ENCODE measurements around the gene GRIK4. TPM values are rescaled to one million over a fixed set of nuclear protein-coding genes. Genes with fewer than 3 reads are reported as not detected.

GRIK4 gene
- total RNA-seq, 1 donor from 2014 or later: 2.2 TPM

- Histone ChIP-seq H3K4me3 (ENCODE audit: insufficient read depth, low read depth, low read length) (no peak overlapping the region), H3K27ac (ENCODE audit: low read depth, low read length) (no peak overlapping the region), H3K36me3 (ENCODE audit: insufficient read depth, low read length) (no peaks in the 10 kb centered on the region), H3K4me1 (ENCODE audit: insufficient read depth, low read length) (peaks cover 8% of the 10 kb centered on the region), H3K4me2 (ENCODE audit: low read length) (no peak overlapping the region), H3K9me3 (ENCODE audit: insufficient read depth, low read depth, low read length) (no peaks in the 10 kb centered on the region), H4K20me1 (ENCODE audit: insufficient read depth, low read length) (no peaks in the 10 kb centered on the region), H2AFZ (ENCODE audit: low read depth, low read length) (no peak overlapping the region), H3K79me2 (ENCODE audit: insufficient read depth, low read length) (no peaks in the 10 kb centered on the region), H3K27me3 (ENCODE audit: insufficient read depth, low read length) (peaks cover 10% of the 10 kb centered on the region), H3K9ac (ENCODE audit: low read length) (no peak overlapping the region)
- no peak for FAIRE-seq
- H3K4me3 Mint-ChIP-seq (ENCODE audit: unreplicated experiment): no peak overlapping the region
- no peak overlapping the region for H3K27ac Mint-ChIP-seq (ENCODE audit: unreplicated experiment)
- TF ChIP-seq EZH2 (IDR thresholded peaks at IDR 0.05; ENCODE audit: insufficient read depth, low read length) (no peak), CTCF (IDR thresholded peaks at IDR 0.05; ENCODE audit: insufficient read depth, low read depth, low read length) (no peak)
- DNase-seq (ENCODE audit: low read depth): no peak
- peaks cover 46% of the 10 kb centered on the region for H3K27me3 Mint-ChIP-seq (ENCODE audit: low read depth, unreplicated experiment)
- peaks cover 14% of the 10 kb centered on the region for H3K4me1 Mint-ChIP-seq (ENCODE audit: low read depth, unreplicated experiment)
- no peaks in the 10 kb centered on the region for H3K9me3 Mint-ChIP-seq (ENCODE audit: unreplicated experiment)
- no peaks in the 10 kb centered on the region for H3K36me3 Mint-ChIP-seq (ENCODE audit: low read depth, unreplicated experiment)
These were observed 2.1 kb downstream of the GRIK4 start for GRCh38 chr11:120513436-120514315.

- Histone ChIP-seq H3K79me2 (ENCODE audit: insufficient read depth, low read length) (no peaks in the 10 kb centered on the region), H3K4me2 (ENCODE audit: low read length) (no peak overlapping the region), H3K27me3 (ENCODE audit: insufficient read depth, low read length) (peaks cover 7% of the 10 kb centered on the region), H3K36me3 (ENCODE audit: insufficient read depth, low read length) (no peaks in the 10 kb centered on the region), H3K27ac (ENCODE audit: low read depth, low read length) (no peak overlapping the region), H3K9me3 (ENCODE audit: insufficient read depth, low read depth, low read length) (no peaks in the 10 kb centered on the region), H2AFZ (ENCODE audit: low read depth, low read length) (no peak overlapping the region), H4K20me1 (ENCODE audit: insufficient read depth, low read length) (no peaks in the 10 kb centered on the region), H3K4me1 (ENCODE audit: insufficient read depth, low read length) (peaks cover 8% of the 10 kb centered on the region), H3K9ac (ENCODE audit: low read length) (no peak overlapping the region), H3K4me3 (ENCODE audit: insufficient read depth, low read depth, low read length) (no peak overlapping the region)
- no peaks in the 10 kb centered on the region for H3K9me3 Mint-ChIP-seq (ENCODE audit: unreplicated experiment)
- no peak overlapping the region for H3K27ac Mint-ChIP-seq (ENCODE audit: unreplicated experiment)
- no peak for DNase-seq (ENCODE audit: low read depth)
- peaks cover 38% of the 10 kb centered on the region for H3K27me3 Mint-ChIP-seq (ENCODE audit: low read depth, unreplicated experiment)
- no peak for FAIRE-seq
- no peaks in the 10 kb centered on the region for H3K36me3 Mint-ChIP-seq (ENCODE audit: low read depth, unreplicated experiment)
- H3K4me1 Mint-ChIP-seq (ENCODE audit: low read depth, unreplicated experiment): peaks cover 14% of the 10 kb centered on the region
- TF ChIP-seq CTCF (IDR thresholded peaks at IDR 0.05; ENCODE audit: insufficient read depth, low read depth, low read length) (no peak), EZH2 (IDR thresholded peaks at IDR 0.05; ENCODE audit: insufficient read depth, low read length) (no peak)
- no peak overlapping the region for H3K4me3 Mint-ChIP-seq (ENCODE audit: unreplicated experiment)
These were observed 3.1 kb downstream of the GRIK4 start for GRCh38 chr11:120514541-120515121.
